Right ventricle myocardium inferior (tissue), 1 donor: ENCODE measurements around the gene CDC42BPG. TPM values are rescaled to one million over a fixed set of nuclear protein-coding genes. Genes with fewer than 3 reads are reported as not detected.

Source experiments
- ATAC-seq: fragments of 200-7000 bp; cut with Tn5 transposase; one replicate; pipeline ENCODE4 v1.9.1; 2020; ENCODE audit warnings: mild to moderate bottlenecking, moderate library complexity
- DNase-seq: peaks from one replicate; pipeline ENCODE4 v3.0.0; 2021; ENCODE audit errors: missing footprints
- intact Hi-C: fragments of 100-400 bp; cut with DNase I; formaldehyde crosslinking; loops from one replicate; pipeline ENCODE4 v1.11.0; 2022
- long read RNA-seq: library from polyadenylated mRNA; unstranded; transcript quantifications from one replicate; pipeline ENCODE4 v2.0.0, GENCODE V29; 2021
- total RNA-seq: library from RNA; stranded (reverse); fragmentation: NEBNext Ultra II Directional; extraction: Animal tissue kit (Norgen Biotek cat#: 25700); gene quantifications from one replicate; pipeline ENCODE4 v1.2.1, GENCODE V29; 2021
- donor health status: DM: no; HTN: yes; CAD: no; lungs with severe emphysema.

CDC42BPG gene, protein sequence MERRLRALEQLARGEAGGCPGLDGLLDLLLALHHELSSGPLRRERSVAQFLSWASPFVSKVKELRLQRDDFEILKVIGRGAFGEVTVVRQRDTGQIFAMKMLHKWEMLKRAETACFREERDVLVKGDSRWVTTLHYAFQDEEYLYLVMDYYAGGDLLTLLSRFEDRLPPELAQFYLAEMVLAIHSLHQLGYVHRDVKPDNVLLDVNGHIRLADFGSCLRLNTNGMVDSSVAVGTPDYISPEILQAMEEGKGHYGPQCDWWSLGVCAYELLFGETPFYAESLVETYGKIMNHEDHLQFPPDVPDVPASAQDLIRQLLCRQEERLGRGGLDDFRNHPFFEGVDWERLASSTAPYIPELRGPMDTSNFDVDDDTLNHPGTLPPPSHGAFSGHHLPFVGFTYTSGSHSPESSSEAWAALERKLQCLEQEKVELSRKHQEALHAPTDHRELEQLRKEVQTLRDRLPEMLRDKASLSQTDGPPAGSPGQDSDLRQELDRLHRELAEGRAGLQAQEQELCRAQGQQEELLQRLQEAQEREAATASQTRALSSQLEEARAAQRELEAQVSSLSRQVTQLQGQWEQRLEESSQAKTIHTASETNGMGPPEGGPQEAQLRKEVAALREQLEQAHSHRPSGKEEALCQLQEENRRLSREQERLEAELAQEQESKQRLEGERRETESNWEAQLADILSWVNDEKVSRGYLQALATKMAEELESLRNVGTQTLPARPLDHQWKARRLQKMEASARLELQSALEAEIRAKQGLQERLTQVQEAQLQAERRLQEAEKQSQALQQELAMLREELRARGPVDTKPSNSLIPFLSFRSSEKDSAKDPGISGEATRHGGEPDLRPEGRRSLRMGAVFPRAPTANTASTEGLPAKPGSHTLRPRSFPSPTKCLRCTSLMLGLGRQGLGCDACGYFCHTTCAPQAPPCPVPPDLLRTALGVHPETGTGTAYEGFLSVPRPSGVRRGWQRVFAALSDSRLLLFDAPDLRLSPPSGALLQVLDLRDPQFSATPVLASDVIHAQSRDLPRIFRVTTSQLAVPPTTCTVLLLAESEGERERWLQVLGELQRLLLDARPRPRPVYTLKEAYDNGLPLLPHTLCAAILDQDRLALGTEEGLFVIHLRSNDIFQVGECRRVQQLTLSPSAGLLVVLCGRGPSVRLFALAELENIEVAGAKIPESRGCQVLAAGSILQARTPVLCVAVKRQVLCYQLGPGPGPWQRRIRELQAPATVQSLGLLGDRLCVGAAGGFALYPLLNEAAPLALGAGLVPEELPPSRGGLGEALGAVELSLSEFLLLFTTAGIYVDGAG (N-terminal part only)
- total RNA-seq = 0.16 TPM
- long read RNA-seq = 0 reads

DNA sequence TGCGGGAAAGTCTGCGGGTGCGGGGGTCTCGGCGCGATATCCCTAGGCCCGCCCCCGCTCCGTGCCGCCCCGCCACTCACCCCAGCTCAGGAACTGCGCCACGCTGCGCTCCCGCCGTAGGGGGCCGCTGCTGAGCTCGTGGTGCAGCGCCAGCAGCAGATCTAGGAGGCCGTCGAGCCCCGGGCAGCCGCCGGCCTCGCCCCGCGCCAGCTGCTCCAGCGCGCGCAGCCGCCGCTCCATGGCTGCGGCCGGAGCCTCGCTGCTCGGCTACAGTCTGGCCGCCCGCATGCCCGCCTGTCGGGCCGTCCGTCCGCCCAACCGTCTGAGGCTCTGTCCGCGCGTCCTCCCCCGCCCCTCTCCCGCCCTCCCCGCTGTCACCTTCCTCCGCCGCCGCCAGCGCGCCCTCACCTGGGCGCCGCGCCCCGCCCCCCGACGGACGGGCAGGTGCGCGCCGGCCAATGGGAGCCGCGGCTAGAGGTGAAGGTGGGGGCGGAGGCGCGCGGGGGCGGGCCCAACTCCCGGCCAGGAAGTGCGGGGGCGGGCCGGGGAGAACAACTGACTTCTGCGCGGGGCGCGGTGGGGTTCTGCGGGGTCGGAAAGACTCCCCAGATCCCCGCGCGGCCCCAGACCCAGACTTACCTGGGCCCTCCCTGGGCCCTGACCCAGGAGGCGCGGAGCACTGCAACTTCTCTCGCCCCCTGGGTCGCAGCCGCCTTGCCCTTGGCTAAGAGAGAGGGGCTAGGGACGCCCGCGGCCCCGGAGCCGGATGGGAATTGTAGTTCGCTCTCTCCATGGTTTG lies at the start of gene CDC42BPG:
Gene CDC42BPG (minus strand): TSS at position 324 of the 799 bp plus-strand sequence. CDS start 84 bp downstream, at position 240.
- ATAC-seq = peak; percentile 41

DNA sequence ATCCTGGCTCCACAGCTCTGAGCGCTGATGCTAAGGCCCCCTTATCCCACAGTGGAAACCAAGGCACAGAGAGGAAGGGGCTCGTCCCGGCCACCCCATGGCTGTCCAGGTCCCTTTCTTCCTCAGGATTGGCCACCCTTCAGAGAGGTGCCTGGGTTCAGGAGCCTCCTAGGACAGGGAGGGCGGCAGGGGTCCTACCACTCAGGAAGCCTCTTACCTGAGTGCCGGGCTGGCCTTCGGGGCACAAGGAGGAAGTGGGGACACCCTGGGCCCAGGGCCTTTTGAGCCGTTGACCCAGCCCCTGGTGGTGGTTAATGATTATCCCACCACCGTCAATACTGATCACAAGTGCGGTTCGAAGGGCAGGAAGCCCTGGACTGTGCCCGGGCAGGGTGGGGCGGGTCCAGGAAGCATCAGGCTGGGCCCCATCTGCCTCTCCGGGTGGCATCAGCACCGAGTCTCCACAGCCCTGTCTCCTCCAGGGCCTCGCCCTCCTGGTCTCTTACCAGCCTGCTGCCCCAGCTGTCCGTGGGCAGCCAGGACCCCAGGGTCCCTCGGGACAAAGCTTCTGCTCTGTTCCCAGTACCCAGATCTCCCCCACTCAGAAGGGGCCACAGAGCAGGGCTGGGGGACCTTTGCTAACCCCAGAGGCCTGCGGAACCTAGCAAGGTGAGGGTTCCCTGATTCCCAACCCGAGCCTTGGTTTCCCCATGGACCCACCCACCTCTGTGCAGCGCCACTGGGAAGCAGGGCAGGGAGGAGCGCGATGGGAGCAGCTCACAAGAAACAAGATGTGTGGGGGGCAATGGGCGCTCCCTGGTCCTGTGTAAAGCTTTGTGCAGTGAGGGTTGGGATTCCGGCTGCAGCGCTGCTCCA lies 49.0 kb upstream of the CDC42BPG start:
- DNase-seq = no peak
- no peak for ATAC-seq

More for the DNA sequence above, at the start of gene CDC42BPG:
- peak; percentile 86 for DNase-seq
- intact Hi-C loops = loop anchor here (5.0 kb wide), 1 partner anchor 168 kb away; the partner anchor contains the start of gene ARL2

DNA sequence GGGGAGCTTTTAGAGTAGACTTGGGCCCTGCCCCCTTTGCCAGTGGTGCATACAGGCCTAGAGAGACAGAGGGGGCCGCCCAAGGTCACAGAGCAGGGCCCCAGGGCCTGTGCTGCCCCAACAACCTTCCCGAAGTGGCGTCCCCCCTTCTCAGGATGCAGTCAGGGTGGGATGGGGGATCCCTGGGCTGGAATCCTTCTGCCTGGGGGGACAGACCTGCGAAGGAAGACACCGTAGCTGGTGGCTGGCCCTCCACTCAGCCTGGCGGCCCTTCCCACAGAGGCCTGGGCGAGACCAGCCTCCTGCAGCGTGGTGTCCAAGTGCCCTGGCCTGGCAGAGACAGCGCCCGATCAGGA lies 48.4 kb upstream of the CDC42BPG start:
- DNase-seq (no peak), ATAC-seq (no peak)
- intact Hi-C loops = no loop called here

More for the DNA sequence above, 49.0 kb upstream of the CDC42BPG start:
- intact Hi-C loops = loop anchor here (1.0 kb wide), 1 partner anchor 46 kb away; no protein-coding TSS in a partner anchor

DNA sequence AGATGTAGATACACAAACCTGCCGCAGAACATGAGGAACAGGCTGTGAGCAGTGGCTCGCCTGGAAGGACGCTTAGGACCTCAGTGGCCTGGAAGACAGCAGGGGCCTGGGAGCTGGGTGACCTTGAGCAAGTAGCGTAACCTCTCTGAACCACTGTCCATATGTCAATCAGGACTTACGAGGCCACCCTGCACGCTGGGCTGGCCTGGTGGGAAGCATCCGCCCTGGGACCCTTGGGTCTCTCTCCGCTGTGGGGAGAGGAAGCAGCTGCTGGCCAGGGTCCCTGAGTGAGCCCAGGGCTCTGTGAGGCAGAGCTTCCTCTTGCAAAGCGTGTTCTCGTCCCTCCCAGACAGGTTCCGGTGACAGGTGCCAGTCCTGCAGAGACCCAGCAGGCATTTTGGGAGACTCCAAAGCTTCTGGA lies 48.0 kb upstream of the CDC42BPG start:
- no peak for ATAC-seq
- DNase-seq = no peak
- intact Hi-C loops = no loop called here

DNA sequence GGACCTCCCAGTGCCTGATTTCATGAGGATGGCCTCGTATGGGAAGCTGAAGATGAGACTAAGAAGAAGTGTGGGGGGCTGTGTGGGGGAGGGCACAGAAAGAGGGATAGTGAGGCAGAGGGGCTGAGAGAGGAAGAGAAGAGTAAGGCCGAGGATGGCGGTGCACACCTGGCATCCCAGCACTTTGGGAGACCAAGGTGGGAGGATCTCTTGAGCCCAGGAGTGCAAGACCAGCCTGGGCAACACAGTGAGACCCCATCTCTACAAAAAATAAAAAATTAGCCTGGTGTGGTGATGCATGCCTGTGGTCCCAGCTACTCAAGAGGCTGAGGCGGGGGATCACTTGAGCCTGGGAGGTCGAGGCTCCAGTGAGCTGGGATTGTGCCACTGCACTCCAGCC lies 47.4 kb upstream of the CDC42BPG start:
- ATAC-seq = no peak
- intact Hi-C loops = no loop called here

DNA sequence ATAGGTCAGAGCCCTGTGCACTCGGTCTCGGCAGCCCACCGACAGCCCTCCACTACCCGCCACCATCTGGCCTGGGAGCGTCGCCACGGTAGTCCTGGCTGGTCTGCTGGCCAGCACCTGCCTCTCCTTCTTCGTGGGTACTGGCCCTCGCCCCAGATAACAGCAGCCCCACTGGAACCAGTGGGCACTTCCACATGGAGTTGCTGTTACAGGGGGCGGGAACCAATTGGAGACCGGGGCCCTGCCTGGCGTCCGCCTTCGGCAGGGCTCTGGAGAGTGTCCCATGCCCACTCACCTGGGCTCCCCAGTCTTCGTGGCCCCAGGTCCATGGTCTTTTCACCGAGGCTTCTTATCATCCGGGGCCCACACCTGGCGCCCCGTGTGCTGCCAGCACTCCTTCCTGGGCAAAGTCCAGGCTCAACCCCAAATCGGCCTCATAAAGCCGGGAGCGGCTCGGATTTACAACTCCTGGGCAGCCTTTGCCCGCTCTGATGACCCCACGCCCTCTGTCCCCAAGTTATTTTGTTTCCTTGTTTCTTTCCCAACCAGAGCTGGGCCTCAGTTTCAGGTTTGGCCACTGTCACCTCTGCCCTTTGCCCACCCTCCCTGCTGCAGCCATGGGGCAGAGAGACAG lies 46.9 kb upstream of the CDC42BPG start:
- no peak for DNase-seq
- intact Hi-C loops = no loop called here
- ATAC-seq = no peak

More for the DNA sequence above, 47.4 kb upstream of the CDC42BPG start:
- DNase-seq = no peak

DNA sequence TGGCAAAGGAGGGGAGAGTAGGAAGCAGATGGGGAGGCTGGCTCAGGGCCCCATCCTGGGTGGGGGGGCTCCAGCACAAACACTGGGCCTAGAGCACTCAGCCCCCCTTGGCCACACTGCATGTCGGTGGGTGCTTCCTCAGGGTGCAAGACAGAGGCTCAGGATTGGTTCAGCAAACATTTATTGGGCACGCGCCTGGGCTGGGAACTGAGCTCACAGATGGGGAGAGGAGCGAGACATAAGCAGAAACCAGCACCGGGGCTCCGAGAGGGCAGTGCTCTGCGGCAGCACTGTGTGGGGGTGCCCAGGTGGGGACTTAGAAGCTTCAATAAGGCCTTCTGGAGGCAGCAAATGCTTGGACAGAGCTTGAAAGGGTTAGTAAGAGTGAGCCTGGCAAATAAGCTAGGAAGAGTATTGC lies 46.1 kb upstream of the CDC42BPG start:
- DNase-seq = no peak
- intact Hi-C loops = loop anchor here (1.0 kb wide), 1 partner anchor 43 kb away; no protein-coding TSS in a partner anchor
- no peak for ATAC-seq

DNA sequence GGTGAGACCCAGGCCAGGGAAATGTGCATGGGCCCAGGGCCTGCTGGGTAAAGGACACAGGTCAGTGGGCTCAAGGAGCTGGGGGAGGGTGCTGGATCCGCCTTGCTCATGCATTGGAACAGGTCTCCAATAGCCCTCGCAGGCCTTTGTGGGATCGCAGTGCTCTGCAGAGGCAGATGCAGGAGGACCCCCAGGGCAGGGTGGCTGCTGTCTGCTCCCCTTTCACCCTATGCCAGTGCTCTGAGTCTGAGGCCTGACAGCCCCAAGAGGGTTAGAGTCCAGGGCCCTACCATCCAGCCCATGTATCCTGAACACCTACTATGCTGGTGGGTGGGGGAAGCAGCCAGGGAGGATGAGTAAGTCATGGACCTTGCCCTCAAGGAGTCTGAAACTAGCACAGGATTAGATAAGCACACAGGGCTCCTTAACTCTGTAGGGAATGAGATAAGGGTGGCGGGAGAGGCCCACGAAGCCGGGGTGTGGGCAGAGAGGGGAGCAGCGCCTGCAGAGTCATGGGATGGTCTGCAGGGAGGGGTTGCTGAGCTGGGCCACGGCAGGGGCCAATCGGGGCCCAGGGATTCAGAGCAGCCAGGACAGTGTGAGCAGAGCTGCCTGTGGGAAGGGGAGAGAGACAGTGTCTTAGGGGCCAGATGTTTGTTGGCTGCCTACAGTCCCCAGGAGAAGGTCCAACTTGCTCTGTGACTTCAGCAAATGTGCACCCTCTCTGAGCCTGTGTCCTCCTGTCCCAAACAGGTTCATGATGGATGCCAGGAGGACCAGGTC lies 44.5 kb upstream of the CDC42BPG start:
- ATAC-seq (no peak), DNase-seq (no peak)
- intact Hi-C loops = no loop called here

DNA sequence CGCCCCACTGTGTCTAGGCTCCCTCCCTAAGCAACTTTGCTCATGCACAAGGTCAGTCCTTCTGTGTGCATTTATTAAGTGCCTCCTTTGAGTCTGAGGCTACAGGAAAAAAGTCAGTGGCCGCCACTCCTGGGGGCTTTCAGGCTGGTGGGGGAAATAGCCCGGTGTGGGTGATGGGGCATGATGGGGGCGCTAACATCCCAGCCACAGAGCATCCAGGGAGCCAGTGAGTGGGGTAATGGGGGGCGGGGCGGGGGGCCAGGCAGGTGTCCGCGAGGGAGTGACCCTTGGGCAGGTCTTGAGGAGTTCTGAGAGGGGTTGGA lies 43.9 kb upstream of the CDC42BPG start:
- intact Hi-C loops = no loop called here
- ATAC-seq (no peak), DNase-seq (no peak)

DNA sequence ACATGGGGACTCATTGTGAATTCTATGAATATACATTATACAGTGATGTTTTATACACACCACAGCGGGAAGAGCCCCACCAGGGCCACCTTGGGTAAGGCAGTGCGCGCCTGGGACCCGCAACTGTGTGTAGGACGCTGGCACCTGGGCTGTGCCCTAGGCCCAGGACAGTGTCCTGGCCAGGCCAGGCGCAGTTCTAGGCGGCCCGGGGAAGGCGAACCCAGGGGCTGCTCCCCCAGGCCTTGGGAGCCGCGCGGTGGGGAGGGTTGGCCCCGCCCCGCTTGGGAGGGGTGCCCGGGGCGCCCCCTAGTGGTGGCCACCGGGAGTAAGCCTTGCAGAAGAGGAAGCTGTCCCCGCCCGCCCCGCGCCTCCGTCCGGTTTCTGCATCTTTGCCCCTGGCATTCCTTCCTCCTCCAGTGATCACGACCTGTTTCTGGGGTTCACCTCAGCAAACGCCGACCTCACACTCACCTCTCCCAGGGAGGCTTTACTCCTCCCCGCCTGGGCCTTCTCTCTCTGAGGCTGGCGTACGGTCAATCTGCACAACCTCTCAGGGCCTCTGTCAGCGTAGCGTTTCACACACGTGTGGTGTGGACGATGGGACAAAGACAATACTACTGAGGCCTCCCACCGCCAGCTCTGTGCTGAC lies 43.4 kb upstream of the CDC42BPG start:
- peak; percentile 95 for DNase-seq
- ATAC-seq = peak; percentile 94
- intact Hi-C loops = no loop called here

DNA sequence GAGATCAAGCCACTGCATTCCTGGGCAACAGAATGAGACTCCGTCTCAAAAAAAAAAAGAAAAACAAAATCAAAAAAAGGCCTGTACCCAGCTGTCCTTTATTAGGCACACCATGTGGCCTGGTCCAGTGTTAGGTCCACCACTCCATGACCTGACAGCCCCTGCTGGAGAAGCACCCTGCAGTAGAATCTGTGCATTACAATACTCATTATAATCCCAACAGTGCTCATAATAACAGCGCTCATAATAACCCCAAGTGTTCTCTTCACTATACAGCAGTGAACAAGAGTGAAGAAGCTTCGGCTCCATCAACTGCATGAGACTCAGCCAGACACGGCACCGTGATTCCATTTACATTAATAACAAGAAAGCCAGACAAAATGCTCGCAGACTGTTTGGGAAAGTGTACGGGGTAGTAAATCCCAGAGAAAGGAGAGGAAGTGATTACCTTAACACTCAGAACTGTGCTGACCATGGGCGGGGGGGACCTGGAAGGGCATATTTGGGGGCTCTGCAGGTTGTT lies 42.8 kb upstream of the CDC42BPG start:
- intact Hi-C loops = no loop called here
- ATAC-seq = no peak
- DNase-seq = no peak

DNA sequence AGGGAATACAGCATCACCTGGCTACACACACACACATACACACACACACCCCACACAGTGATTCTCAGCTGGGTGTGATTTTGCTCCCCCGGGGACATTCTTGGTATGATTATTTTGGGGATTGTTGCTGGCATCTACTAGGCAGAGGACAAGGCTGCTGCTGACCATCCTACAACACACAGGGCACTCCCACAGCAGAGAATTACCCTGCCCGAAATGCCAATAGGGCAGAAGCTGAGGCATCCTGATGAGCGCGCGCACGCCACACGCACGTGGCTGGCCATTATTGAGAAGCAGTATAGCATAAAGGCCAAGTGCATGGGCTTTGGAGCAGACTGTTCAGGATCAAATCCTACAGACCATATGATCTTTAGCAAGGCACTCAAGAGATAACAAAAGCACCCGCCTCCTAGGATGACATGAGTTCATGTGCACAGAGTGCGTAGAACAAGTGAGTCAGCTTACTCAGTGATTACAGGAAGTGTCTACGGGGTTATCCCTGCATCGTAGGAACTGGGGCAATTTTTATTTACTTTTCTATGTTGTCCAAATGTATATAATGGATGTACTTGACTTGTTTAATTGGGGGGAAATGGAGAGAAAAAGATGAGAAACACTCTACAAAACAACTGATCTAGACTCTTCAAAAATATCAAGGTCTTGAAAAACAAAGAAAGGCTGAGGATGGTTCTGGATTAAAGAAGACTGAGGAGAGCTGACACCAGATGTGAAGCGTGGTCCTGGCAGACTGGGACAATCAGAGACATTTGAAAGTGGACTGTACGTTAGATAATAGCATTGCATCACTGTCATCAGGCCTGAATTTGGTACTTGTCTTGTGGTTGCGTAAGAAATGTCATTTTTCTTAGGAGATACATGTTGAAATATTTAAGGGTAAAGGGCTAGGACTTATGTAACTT lies 41.2 kb upstream of the CDC42BPG start:
- DNase-seq (no peak), ATAC-seq (no peak)
- intact Hi-C loops = no loop called here

DNA sequence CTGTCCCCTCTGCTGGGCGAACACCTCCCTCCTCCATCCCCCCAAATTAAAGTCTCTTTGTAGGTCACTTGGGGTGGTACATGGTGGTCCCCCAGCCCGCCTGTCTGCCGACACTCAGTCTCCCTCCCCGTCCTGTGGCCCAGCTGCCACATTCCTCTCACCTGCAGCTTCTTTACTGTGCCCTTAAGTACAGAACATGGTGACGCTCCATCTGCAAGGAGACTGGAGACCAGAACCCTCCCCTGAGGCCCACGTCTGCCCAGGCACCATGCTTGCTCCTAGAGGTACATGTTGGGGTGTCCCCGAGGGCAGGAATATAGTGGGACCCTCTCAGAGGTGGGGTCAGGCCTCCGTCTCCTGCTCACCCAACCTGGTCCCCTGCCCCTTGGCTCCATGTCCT lies 39.6 kb upstream of the CDC42BPG start:
- no peak for ATAC-seq

DNA sequence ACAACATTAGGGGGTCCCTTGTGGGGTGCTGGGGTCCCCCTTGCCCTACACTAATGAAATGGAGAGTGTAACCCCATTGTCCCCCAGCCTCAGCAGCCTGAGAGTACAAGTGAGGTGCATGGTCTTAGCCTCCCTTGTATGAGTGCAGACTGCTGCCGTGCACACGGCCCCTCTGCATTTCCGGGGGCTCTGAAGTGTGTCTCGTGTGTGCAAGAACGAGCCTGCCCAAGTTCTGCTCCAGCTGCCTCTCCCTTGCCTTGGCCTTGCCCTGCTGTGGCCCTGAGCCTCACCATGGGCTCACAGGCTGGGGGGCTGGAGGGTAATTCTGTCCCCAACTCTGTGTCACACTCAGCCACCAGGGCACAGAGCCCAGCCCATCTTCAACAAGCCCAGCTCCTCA lies 39.1 kb upstream of the CDC42BPG start:
- DNase-seq (no peak), ATAC-seq (no peak)
- intact Hi-C loops = no loop called here

More for the DNA sequence above, 39.6 kb upstream of the CDC42BPG start:
- DNase-seq = no peak
- intact Hi-C loops = no loop called here
